ENCODE results near the gene CBX7. TPM values are rescaled to one million over a fixed set of nuclear protein-coding genes. Genes with fewer than 3 reads are reported as not detected.

The CBX7 gene
- total RNA-seq, 4 donors from 2014 or later = 4.7 to 56.1 (median 19.5) TPM

DNA sequence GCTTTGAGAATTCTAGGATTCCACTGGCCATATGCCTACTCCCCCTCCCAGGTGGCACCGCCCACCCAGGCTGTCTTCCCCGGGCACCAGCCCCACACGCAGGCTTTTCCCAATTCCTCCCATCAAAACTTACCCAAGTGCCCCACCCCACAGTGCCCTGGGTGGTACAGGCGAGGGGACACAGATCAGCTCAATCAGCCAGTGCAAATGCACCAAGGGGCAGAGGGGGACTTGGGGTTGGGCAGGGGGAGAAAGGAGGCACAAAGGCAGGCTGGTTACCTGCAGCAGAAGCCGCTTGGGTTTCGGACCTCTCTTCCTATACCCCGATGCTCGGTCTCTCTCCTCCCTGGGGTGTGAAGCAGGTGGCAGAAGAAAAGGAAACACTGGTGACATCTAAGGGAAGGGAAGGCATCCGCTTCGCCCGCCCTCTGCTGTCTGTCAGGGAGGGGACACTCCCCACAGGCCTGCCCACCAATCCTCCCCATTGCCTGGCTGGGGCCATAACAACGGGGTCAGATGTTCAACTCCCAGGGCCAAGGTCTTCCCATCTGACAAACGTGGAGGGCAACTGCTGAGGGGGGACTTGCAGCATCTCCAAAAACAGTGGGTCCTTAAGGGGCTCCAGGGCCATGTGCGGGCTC is 14.0 kb downstream of the CBX7 start:
- no peak for DNase-seq
- Histone ChIP-seq H3K36me3 (peaks cover 0 to 36% (median 4%) of the 10 kb centered on the region in 3 donors), H3K27me3 (no peaks in the 10 kb centered on the region), H3K4me3 (no peak overlapping the region), H3K4me1 (peaks cover under 1 to 16% (median 5%) of the 10 kb centered on the region in 3 donors), H3K27ac (no peak overlapping the region), H3K9me3 (no peaks in the 10 kb centered on the region)
- 88% methylated on average over 8 of the region's 14 CpGs; no CpG with 5 or more reads in 1 of the 2 donors for WGBS, 2 donors
- intact Hi-C loops (cut with DNase I) = no loop called here
- TF ChIP-seq, protein P1, sequence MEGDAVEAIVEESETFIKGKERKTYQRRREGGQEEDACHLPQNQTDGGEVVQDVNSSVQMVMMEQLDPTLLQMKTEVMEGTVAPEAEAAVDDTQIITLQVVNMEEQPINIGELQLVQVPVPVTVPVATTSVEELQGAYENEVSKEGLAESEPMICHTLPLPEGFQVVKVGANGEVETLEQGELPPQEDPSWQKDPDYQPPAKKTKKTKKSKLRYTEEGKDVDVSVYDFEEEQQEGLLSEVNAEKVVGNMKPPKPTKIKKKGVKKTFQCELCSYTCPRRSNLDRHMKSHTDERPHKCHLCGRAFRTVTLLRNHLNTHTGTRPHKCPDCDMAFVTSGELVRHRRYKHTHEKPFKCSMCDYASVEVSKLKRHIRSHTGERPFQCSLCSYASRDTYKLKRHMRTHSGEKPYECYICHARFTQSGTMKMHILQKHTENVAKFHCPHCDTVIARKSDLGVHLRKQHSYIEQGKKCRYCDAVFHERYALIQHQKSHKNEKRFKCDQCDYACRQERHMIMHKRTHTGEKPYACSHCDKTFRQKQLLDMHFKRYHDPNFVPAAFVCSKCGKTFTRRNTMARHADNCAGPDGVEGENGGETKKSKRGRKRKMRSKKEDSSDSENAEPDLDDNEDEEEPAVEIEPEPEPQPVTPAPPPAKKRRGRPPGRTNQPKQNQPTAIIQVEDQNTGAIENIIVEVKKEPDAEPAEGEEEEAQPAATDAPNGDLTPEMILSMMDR (IDR thresholded peaks at IDR 0.05) = no peak
- TF ChIP-seq POLR2A (IDR thresholded peaks at IDR 0.05) = no peak

DNA sequence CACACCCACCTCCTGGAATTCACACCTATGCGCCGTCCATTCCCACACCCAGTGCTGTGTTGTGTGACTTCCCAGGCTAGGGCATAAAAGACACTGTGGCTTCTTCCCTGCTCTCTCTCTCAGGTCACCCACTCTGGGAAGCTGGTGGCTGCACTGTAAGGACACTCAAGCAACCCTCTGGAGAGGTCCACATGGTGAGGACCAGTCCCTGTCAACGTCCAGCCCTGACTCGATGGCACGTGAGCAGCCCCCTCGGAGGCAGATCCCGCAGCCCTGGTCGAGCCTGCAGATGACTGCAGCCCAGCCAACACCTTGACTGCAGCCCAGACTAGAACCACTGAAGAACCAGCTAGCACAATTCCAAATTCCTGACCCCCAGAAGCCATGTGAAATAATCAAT is 16.2 kb downstream of the CBX7 start:
- no peaks in the 10 kb centered on the region for H3K27me3 ChIP-seq
- TF ChIP-seq POLR2A (IDR thresholded peaks at IDR 0.05) = no peak
- TF ChIP-seq, protein P1 (IDR thresholded peaks at IDR 0.05) = no peak
- intact Hi-C loops (cut with DNase I) = no loop called here
- H3K9me3 ChIP-seq = no peaks in the 10 kb centered on the region
- no peak for DNase-seq
- no peak overlapping the region for H3K27ac ChIP-seq
- H3K4me3 ChIP-seq = no peak overlapping the region
- 71 to 72% methylated on average over 3 of the region's 8 CpGs for WGBS, 2 donors
- peaks cover 0 to 21% (median 7%) of the 10 kb centered on the region in 3 donors for H3K4me1 ChIP-seq
- H3K36me3 ChIP-seq = peaks cover 0 to 56% (median 7%) of the 10 kb centered on the region in 3 donors

DNA sequence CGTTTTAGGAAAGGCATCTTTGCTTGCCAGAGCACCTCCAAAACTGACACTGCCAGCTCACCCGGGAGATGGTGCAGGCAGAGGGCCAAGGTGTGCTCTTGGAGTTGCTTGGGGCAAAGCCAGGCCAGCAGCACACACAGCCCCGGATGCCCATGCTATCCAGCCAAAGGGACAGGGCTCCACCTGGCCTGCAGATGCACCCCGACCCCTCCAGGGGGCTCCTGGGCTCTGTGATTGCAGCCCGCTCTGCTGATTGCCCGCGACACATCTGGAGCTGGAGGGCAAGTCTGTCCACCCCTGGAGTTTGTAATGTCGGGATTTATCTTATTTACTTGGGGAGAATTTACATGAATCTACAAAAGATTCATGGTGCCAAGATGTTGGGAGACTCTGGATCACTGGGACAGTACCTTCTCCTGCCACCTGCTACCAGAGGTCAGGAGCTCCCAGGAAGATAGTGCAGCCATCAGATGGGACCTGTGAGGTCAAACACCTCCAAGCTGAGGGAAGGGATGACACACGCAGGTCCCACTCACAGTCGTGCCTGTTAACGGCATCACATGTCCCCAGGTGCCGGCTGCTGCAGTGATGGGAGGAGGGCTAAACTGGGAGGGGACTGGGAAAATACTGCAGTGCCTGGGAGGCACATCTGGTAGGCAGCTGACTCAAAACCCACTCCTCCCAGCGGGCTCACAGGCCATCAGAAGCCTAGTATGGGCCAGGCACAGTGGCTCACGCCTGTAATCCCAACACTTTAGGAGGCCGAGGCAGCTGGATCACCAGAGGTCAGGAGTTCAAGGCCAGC is 17.2 kb downstream of the CBX7 start:
- no peaks in the 10 kb centered on the region for H3K27me3 ChIP-seq
- no peaks in the 10 kb centered on the region for H3K9me3 ChIP-seq
- H3K4me1 ChIP-seq = peaks cover 0 to 31% (median 13%) of the 10 kb centered on the region in 3 donors
- no peak overlapping the region for H3K27ac ChIP-seq
- TF ChIP-seq POLR2A (IDR thresholded peaks at IDR 0.05) = no peak
- TF ChIP-seq, protein P1 (IDR thresholded peaks at IDR 0.05) = peak in 4 of 6 experiments; percentile 13 to 48 (median 30)
- peaks cover 0 to 48% (median 7%) of the 10 kb centered on the region in 3 donors for H3K36me3 ChIP-seq
- no peak for DNase-seq
- 17 to 49% methylated on average over 3 to 9 of the region's 15 CpGs for WGBS, 2 donors
- no peak overlapping the region for H3K4me3 ChIP-seq
- intact Hi-C loops (cut with DNase I) = no loop called here

DNA sequence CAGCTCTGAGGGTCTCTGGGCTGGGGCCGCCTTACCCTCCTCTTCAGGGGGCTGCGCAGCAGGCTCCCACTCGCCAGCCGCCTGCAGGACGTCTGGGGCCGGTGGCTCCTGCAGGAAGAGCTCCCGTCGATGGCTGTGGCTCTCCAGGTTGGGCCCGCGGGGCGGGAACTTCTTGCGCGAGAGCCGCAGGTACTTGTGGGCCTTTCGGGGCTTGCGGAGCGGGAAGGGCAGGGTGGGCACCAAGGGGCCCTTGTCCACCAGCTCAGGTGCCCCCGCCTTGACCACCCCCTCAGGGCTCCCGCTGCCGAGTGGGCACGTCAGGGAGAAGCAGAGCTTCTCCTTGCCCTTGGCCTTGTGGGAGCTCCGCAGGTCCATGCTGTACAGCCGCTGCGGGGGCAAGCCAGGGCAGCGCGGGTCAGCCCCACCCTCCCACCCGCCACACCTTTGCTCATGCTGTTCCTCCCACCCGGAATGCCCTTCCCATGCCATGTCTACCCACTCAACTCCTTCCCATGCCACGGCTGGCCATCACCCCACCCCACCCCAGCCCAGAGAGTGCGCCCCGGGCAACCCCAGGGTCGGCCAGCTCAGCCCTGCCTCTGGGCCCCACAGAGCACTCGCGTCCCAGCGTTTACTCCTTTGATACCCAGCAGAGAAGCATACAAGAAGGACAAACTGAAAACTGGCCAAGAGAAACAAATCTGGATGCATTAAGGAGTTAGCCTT is 18.0 kb downstream of the CBX7 start:
- DNase-seq = no peak
- no peak for TF ChIP-seq POLR2A (IDR thresholded peaks at IDR 0.05)
- TF ChIP-seq, protein P1 (IDR thresholded peaks at IDR 0.05) = no peak
- no peak overlapping the region for H3K27ac ChIP-seq
- H3K4me3 ChIP-seq = no peak overlapping the region
- H3K27me3 ChIP-seq = no peaks in the 10 kb centered on the region
- H3K36me3 ChIP-seq = peaks cover 0 to 53% (median 7%) of the 10 kb centered on the region in 3 donors
- H3K4me1 ChIP-seq = peaks cover 0 to 34% (median 13%) of the 10 kb centered on the region in 3 donors
- intact Hi-C loops (cut with DNase I) = no loop called here
- no peaks in the 10 kb centered on the region for H3K9me3 ChIP-seq
- 34 to 60% methylated on average over 2 to 5 of the region's 35 CpGs for WGBS, 2 donors

Measured in esophagus squamous epithelium (tissue), 5 donors.